ENCODE data around the gene MRPS27.
"Not testable (repeated sequence)": the region's sequence is repeated elsewhere in the genome, so short reads cannot be mapped to it uniquely, and the experiment has no call there.

Gene MRPS27

DNA sequence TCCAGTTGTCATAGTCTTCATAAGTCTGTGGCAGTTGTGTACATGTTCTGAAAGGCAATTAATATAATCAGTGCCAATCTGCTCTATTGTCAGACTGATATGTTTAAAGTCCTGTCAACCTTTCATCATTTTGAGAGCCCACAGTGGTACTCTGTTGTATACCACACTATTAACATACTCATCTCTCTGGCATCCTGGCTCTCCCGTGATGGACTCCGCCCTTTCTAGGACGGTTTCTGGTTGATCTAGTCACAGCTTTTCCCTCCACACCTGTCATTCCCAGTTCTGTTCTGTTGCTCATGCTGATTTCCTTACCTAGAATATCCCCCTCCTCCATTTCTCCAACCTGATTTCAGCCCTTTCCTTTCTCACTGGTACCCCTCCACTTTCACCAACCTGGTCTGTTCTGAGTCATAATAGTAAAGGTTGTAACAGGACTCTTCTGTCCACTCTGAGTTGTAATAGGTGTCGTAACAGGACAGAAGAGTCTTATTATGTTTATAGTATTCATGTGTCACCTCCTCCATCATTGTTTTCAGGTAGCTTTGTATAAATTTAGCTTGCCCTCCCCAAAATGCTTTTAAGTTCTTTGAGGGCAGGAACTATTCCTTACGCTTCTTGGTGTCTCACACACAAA is 4.3 kb upstream of the MRPS27 start:
- no peak overlapping the region for H3K27ac ChIP-seq (ENCODE audit: low read length)
- no peak overlapping the region for H3K4me3 ChIP-seq (ENCODE audit: low read length)
- no peak overlapping the region for H3K9ac ChIP-seq (ENCODE audit: low read depth, low read length)
- H3K27me3 ChIP-seq (ENCODE audit: insufficient read depth, low read length) = no peaks in the 10 kb centered on the region
- H3K9me3 ChIP-seq (ENCODE audit: insufficient read depth, low read depth, low read length) = no peaks in the 10 kb centered on the region
- H3K36me3 ChIP-seq (ENCODE audit: insufficient read depth, low read depth, low read length) = peaks cover 50% of the 10 kb centered on the region
- H3K4me1 ChIP-seq (ENCODE audit: insufficient read depth, low read length) = no peaks in the 10 kb centered on the region; the same call in 1 of the 2 replicates

- H3K27ac ChIP-seq (ENCODE audit: low read length) = peak overlapping the region; percentile 77
- H3K9me3 ChIP-seq (ENCODE audit: insufficient read depth, low read depth, low read length); H3K27me3 ChIP-seq (ENCODE audit: insufficient read depth, low read length); H3K4me1 ChIP-seq (ENCODE audit: insufficient read depth, low read length): not testable (repeated sequence)
- H3K4me3 ChIP-seq (ENCODE audit: low read length) = peak overlapping the region; percentile 93
- H3K36me3 ChIP-seq (ENCODE audit: insufficient read depth, low read depth, low read length) = peaks cover 33% of the 10 kb centered on the region
- peak overlapping the region; percentile 94 for H3K9ac ChIP-seq (ENCODE audit: low read depth, low read length)
Measured at GRCh38 chr5:72319435-72319975, 535 bp downstream of the MRPS27 start.

- no peaks in the 10 kb centered on the region for H3K9me3 ChIP-seq (ENCODE audit: insufficient read depth, low read depth, low read length)
- H3K27ac ChIP-seq (ENCODE audit: low read length) = no peak overlapping the region
- H3K36me3 ChIP-seq (ENCODE audit: insufficient read depth, low read depth, low read length) = peaks cover 63% of the 10 kb centered on the region
- no peak overlapping the region for H3K9ac ChIP-seq (ENCODE audit: low read depth, low read length)
- H3K27me3 ChIP-seq (ENCODE audit: insufficient read depth, low read length) = no peaks in the 10 kb centered on the region
- H3K4me3 ChIP-seq (ENCODE audit: low read length) = no peak overlapping the region
- H3K4me1 ChIP-seq (ENCODE audit: insufficient read depth, low read length) = 0 out of 2 replicates have a peak, but pooled peaks cover 3% of the 10 kb centered on the region
Measured at GRCh38 chr5:72314571-72315172, 5.4 kb downstream of the MRPS27 start.

DNA sequence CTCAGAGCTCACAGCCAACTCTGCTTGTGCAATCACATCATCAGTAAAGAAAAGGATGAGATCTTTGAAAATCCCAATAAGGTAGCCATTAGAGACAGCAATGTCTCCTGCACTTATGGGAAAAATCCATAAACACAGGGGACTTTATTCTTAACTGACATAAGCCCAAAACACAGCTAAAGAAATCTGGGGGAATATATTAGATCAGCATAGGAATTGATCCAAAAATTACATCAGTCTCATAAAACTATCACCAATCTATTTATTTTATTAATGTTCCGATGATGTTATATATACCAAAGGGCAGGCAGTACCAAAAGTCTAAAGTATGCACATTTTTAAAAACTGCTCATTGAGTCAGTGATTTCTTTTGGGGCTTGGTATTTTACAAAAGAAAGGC is 6.9 kb downstream of the MRPS27 start:
- Histone ChIP-seq H3K27me3 (ENCODE audit: insufficient read depth, low read length) (no peaks in the 10 kb centered on the region), H3K9me3 (ENCODE audit: insufficient read depth, low read depth, low read length) (no peaks in the 10 kb centered on the region), H3K4me3 (ENCODE audit: low read length) (no peak overlapping the region), H3K27ac (ENCODE audit: low read length) (no peak overlapping the region), H3K4me1 (ENCODE audit: insufficient read depth, low read length) (no peaks in the 10 kb centered on the region), H3K9ac (ENCODE audit: low read depth, low read length) (no peak overlapping the region), H3K36me3 (ENCODE audit: insufficient read depth, low read depth, low read length) (peaks cover 66% of the 10 kb centered on the region)

DNA sequence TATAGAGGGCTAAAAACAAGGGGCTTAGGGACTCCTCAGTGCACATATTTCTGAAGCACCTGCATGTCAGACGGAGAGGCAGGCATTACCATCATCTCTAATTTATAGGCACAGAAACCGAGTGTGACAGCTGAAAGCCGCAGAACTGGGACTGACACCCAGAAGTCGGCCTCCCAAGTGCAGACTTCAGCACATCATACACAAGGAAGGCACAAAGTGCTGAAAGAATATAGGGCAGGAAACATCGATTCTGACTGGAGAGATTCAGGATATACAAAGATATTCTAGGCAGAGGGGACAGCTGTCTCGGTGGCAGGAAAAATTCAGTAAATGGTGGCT is 11.2 kb downstream of the MRPS27 start:
- Histone ChIP-seq H3K4me3 (ENCODE audit: low read length) (peak overlapping the region; percentile 87; the same call in 1 of the 2 replicates), H3K9ac (ENCODE audit: low read depth, low read length) (peak overlapping the region; percentile 90; the same call in 1 of the 2 replicates), H3K36me3 (ENCODE audit: insufficient read depth, low read depth, low read length) (peaks cover 44% of the 10 kb centered on the region), H3K4me1 (ENCODE audit: insufficient read depth, low read length) (peaks cover 9% of the 10 kb centered on the region; the same call in 1 of the 2 replicates), H3K27ac (ENCODE audit: low read length) (peak overlapping the region; percentile 4), H3K9me3 (ENCODE audit: insufficient read depth, low read depth, low read length) (no peaks in the 10 kb centered on the region), H3K27me3 (ENCODE audit: insufficient read depth, low read length) (no peaks in the 10 kb centered on the region)

DNA sequence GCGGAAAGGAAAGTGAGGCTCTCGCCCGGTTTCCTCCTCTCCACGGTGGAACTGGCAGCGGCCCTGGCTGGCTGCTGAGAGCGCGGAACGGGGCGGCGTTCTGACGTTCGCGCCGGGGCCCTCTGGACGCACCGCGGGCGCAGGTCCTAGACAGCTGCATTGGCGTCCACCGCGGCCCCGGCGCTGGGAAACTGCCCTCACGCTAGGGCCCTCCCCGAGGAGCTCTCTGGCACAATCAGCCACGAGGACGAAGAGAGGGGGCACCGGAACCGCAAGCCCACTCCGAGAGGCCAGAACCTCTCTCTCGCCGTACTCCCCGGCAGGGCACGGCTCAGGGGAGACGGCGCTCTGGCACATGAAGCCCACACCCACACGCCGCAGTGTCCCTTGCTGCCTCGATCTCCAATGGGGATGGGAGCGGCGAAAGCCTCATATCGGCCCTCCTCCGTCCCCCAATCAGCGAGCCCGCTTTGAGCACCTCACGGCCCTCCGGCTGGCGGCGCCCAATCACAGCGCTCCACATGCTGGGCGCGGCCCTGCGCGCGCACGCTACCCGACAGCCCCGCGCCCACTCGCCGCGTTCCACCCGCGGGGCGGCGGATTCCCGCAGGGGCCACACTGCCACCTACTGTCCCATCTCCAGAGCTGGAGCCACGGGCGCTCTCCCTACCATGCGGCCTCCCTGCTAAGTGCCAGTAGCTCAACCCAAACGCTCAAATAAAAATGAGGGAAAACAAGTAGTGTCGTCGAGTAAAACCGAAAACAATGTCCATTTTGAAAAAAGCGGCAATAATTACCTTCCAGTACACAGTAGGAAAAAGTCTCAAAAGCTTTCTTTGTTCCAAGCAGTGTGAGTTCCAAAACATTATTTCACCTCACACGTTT is 11.8 kb downstream of the MRPS27 start:
- Histone ChIP-seq H3K27ac (ENCODE audit: low read length) (peak overlapping the region; percentile 74), H3K27me3 (ENCODE audit: insufficient read depth, low read length) (no peaks in the 10 kb centered on the region), H3K4me3 (ENCODE audit: low read length) (peak overlapping the region; percentile 87), H3K9me3 (ENCODE audit: insufficient read depth, low read depth, low read length) (no peaks in the 10 kb centered on the region), H3K36me3 (ENCODE audit: insufficient read depth, low read depth, low read length) (peaks cover 38% of the 10 kb centered on the region), H3K4me1 (ENCODE audit: insufficient read depth, low read length) (peaks cover 10% of the 10 kb centered on the region; the same call in 1 of the 2 replicates), H3K9ac (ENCODE audit: low read depth, low read length) (peak overlapping the region; percentile 90)

GRCh38 chr5:72307573-72307967 is 12.5 kb downstream of the MRPS27 start:
- Histone ChIP-seq H3K9ac (ENCODE audit: low read depth, low read length) (peak overlapping the region; percentile 90; the same call in 1 of the 2 replicates), H3K27ac (ENCODE audit: low read length) (peak overlapping the region; percentile 74), H3K27me3 (ENCODE audit: insufficient read depth, low read length) (no peaks in the 10 kb centered on the region), H3K4me1 (ENCODE audit: insufficient read depth, low read length) (peaks cover 16% of the 10 kb centered on the region; the same call in 1 of the 2 replicates), H3K9me3 (ENCODE audit: insufficient read depth, low read depth, low read length) (no peaks in the 10 kb centered on the region), H3K36me3 (ENCODE audit: insufficient read depth, low read depth, low read length) (peaks cover 32% of the 10 kb centered on the region), H3K4me3 (ENCODE audit: low read length) (peak overlapping the region; percentile 87)

DNA sequence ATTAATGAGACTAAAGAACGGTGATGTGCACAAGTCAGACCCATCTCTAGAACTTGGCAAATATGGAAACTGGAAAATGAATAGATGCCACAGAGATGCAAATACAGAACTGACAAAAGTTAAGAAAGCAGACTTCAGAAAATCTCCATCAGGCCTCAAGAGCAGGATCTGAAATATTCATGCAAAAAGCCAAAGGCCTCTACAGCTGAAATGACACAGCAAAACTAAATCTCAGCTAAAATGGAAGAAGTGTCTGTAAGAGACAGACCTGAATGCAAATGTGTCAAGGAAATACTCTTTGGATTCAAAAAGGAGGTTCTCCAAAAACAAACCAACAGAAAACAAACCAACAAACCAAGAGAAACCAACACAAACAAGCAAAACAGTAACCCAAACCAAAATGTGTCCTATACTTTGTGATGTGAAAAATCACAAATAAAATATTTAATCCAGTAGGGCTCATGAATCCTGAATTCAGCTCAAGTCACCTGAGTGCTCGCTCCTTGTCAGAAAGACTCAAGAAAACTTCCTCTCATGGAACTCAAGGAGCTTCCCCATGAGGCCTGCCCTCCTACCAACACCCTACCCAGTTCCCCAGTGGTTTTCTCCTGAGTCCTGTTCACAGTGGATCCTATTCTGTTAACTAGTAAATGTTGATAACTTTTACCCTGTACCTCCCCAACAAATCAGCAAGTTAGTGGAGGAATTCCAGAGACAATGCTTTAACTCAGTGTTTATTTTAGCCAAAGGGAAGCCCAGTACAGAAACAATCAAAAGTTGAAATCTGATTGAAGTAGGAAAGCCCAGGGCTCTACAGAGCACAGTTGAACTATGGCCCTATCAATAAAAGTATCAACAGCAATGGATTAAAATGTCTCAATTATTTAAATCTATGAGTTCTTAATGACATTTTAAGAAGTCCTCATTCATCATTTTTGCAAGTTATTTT is 14.6 kb downstream of the MRPS27 start:
- Histone ChIP-seq H3K4me1 (ENCODE audit: insufficient read depth, low read length) (peaks cover 34% of the 10 kb centered on the region), H3K27ac (ENCODE audit: low read length) (no peak overlapping the region), H3K27me3 (ENCODE audit: insufficient read depth, low read length) (no peaks in the 10 kb centered on the region), H3K36me3 (ENCODE audit: insufficient read depth, low read depth, low read length) (peaks cover 11% of the 10 kb centered on the region; the same call in 1 of the 2 replicates), H3K4me3 (ENCODE audit: low read length) (no peak overlapping the region), H3K9me3 (ENCODE audit: insufficient read depth, low read depth, low read length) (no peaks in the 10 kb centered on the region), H3K9ac (ENCODE audit: low read depth, low read length) (peak overlapping the region; percentile 9; the same call in 1 of the 2 replicates)

DNA sequence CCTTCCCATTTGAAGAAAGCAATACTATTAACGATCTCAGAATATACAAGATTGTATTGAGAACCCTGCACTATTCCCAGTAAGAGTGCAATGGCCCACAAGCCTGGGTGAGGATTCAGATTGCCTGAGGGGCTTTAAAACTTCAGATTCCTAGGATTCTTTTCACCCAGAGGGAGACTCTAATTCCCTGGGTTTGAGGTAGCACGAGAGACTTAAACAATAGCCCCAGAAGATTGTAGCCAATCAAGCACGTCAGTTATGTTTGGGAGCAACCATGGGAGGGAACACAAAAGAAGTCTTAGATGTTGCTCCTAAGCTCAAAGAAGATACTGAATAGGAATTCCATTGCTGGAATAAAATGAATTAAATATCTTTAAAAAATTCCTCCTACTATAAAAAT is 17.9 kb downstream of the MRPS27 start:
- H3K36me3 ChIP-seq (ENCODE audit: insufficient read depth, low read depth, low read length) = peaks cover 10% of the 10 kb centered on the region
- H3K27me3 ChIP-seq (ENCODE audit: insufficient read depth, low read length) = no peaks in the 10 kb centered on the region
- H3K9me3 ChIP-seq (ENCODE audit: insufficient read depth, low read depth, low read length) = no peaks in the 10 kb centered on the region
- H3K9ac ChIP-seq (ENCODE audit: low read depth, low read length) = peak overlapping the region; percentile 50; the same call in 1 of the 2 replicates
- H3K4me3 ChIP-seq (ENCODE audit: low read length) = peak overlapping the region; percentile 28; the same call in 1 of the 2 replicates
- peak overlapping the region; percentile 34 for H3K27ac ChIP-seq (ENCODE audit: low read length)
- H3K4me1 ChIP-seq (ENCODE audit: insufficient read depth, low read length) = peaks cover 34% of the 10 kb centered on the region

- no peaks in the 10 kb centered on the region for H3K9me3 ChIP-seq (ENCODE audit: insufficient read depth, low read depth, low read length)
- peaks cover 16% of the 10 kb centered on the region for H3K36me3 ChIP-seq (ENCODE audit: insufficient read depth, low read depth, low read length)
- peak overlapping the region; percentile 50; the same call in 1 of the 2 replicates for H3K9ac ChIP-seq (ENCODE audit: low read depth, low read length)
- peaks cover 34% of the 10 kb centered on the region for H3K4me1 ChIP-seq (ENCODE audit: insufficient read depth, low read length)
- no peaks in the 10 kb centered on the region for H3K27me3 ChIP-seq (ENCODE audit: insufficient read depth, low read length)
- H3K4me3 ChIP-seq (ENCODE audit: low read length) = peak overlapping the region; percentile 28; the same call in 1 of the 2 replicates
- H3K27ac ChIP-seq (ENCODE audit: low read length) = peak overlapping the region; percentile 34
Measured at GRCh38 chr5:72301557-72301956, 18.5 kb downstream of the MRPS27 start.

Measured in iPS-20b (cell line).